ENCODE data around the gene MIPEP. TPM values are rescaled to one million over a fixed set of nuclear protein-coding genes. Genes with fewer than 3 reads are reported as not detected.

The MIPEP gene
- polyA plus RNA-seq, 1 experiment, result 12.4 TPM

- ChIA-PET POLR2A (no interaction called here), CTCF (interaction anchor here (0.7 to 0.8 kb wide), 2 partner anchors 12 to 343 kb away, joined by 3 to 4 read pairs; no protein-coding TSS in a partner anchor)
- Histone ChIP-seq H3K27me3 (ENCODE audit: control insufficient read depth, insufficient read depth, low read length) (no peaks in the 10 kb centered on the region), H3K4me3 (ENCODE audit: low read depth, low read length) (no peak overlapping the region), H3K36me3 (ENCODE audit: control insufficient read depth, insufficient read depth, low read length) (0 out of 2 replicates have a peak, but pooled peaks cover 1% of the 10 kb centered on the region)
- DNase-seq (ENCODE audit: low read depth), result no peak
- TF ChIP-seq, protein P1, sequence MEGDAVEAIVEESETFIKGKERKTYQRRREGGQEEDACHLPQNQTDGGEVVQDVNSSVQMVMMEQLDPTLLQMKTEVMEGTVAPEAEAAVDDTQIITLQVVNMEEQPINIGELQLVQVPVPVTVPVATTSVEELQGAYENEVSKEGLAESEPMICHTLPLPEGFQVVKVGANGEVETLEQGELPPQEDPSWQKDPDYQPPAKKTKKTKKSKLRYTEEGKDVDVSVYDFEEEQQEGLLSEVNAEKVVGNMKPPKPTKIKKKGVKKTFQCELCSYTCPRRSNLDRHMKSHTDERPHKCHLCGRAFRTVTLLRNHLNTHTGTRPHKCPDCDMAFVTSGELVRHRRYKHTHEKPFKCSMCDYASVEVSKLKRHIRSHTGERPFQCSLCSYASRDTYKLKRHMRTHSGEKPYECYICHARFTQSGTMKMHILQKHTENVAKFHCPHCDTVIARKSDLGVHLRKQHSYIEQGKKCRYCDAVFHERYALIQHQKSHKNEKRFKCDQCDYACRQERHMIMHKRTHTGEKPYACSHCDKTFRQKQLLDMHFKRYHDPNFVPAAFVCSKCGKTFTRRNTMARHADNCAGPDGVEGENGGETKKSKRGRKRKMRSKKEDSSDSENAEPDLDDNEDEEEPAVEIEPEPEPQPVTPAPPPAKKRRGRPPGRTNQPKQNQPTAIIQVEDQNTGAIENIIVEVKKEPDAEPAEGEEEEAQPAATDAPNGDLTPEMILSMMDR (IDR thresholded peaks at IDR 0.05; ENCODE audit: insufficient read depth, low read depth, low read length), result no peak
Measured at GRCh38 chr13:23847497-23847896, 41.7 kb downstream of the MIPEP start.

DNA sequence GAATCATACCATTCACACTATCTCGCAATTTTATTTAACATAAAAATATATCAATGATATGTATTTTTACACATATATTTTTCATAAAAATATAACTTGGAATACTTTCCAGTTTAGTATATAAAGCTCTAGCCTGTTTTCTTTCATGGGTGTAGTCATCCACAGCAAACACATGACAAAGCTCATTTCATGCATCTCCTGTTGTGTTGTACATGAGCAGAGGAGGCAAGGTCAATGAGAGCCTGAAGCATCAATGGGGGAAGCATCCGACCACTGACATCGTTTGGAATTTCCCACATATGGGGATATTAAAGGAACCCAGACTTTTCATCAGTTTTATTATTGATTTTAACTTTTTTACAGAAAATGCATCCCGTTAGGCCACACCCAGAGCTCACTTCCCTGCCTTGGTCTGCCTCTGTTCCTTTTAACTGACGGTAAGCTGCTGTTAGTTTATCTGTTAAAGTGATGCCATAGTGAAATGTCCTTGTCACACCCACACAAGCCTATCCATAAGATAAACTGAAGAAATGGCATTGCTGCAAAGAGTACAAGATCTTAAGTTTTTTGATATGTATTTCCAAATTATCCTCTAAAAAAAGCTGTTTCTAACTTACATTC, 44.0 kb downstream of the MIPEP start:
- Histone ChIP-seq H3K27me3 (ENCODE audit: control insufficient read depth, insufficient read depth, low read length) (no peaks in the 10 kb centered on the region), H3K36me3 (ENCODE audit: control insufficient read depth, insufficient read depth, low read length) (0 out of 2 replicates have a peak, but pooled peaks cover 1% of the 10 kb centered on the region), H3K4me3 (ENCODE audit: low read depth, low read length) (no peak overlapping the region)
- no peak for DNase-seq (ENCODE audit: low read depth)
- ChIA-PET POLR2A (no interaction called here), CTCF (no interaction called here)
- TF ChIP-seq, protein P1 (IDR thresholded peaks at IDR 0.05; ENCODE audit: insufficient read depth, low read depth, low read length), result no peak

GRCh38 chr13:23844132-23844531, 45.1 kb downstream of the MIPEP start:
- no peaks in the 10 kb centered on the region for H3K27me3 ChIP-seq (ENCODE audit: control insufficient read depth, insufficient read depth, low read length)
- H3K4me3 ChIP-seq (ENCODE audit: low read depth, low read length), result no peak overlapping the region
- TF ChIP-seq, protein P1 (IDR thresholded peaks at IDR 0.05; ENCODE audit: insufficient read depth, low read depth, low read length), result no peak
- no peak for DNase-seq (ENCODE audit: low read depth)
- CTCF ChIA-PET, result no interaction called here
- 0 out of 2 replicates have a peak, but pooled peaks cover 1% of the 10 kb centered on the region for H3K36me3 ChIP-seq (ENCODE audit: control insufficient read depth, insufficient read depth, low read length)
- POLR2A ChIA-PET, result no interaction called here

GRCh38 chr13:23843436-23843835, 45.8 kb downstream of the MIPEP start:
- Histone ChIP-seq H3K36me3 (ENCODE audit: control insufficient read depth, insufficient read depth, low read length) (no peaks in the 10 kb centered on the region), H3K27me3 (ENCODE audit: control insufficient read depth, insufficient read depth, low read length) (no peaks in the 10 kb centered on the region), H3K4me3 (ENCODE audit: low read depth, low read length) (no peak overlapping the region)
- CTCF ChIA-PET, result interaction anchor here (0.9 kb wide), 1 partner anchor 22 kb away, joined by 3 read pairs; no protein-coding TSS in a partner anchor
- POLR2A ChIA-PET, result no interaction called here
- TF ChIP-seq, protein P1 (IDR thresholded peaks at IDR 0.05; ENCODE audit: insufficient read depth, low read depth, low read length), result no peak
- no peak for DNase-seq (ENCODE audit: low read depth)

GRCh38 chr13:23842406-23842805, 46.8 kb downstream of the MIPEP start:
- H3K27me3 ChIP-seq (ENCODE audit: control insufficient read depth, insufficient read depth, low read length), result no peaks in the 10 kb centered on the region
- DNase-seq (ENCODE audit: low read depth), result no peak
- POLR2A ChIA-PET, result no interaction called here
- CTCF ChIA-PET, result no interaction called here
- no peak overlapping the region for H3K4me3 ChIP-seq (ENCODE audit: low read depth, low read length)
- no peaks in the 10 kb centered on the region for H3K36me3 ChIP-seq (ENCODE audit: control insufficient read depth, insufficient read depth, low read length)
- TF ChIP-seq, protein P1 (IDR thresholded peaks at IDR 0.05; ENCODE audit: insufficient read depth, low read depth, low read length), result no peak

All from BJ (cell line).